ENCODE data around the gene IRAK4.
"Not testable (repeated sequence)": the region's sequence is repeated elsewhere in the genome, so short reads cannot be mapped to it uniquely, and the experiment has no call there.

The IRAK4 gene

GRCh38 chr12:43758728-43759563, at the start of gene IRAK4, which contains the start of gene PUS7L:
TSS of gene IRAK4 (plus strand) at chr12:43758951. CDS start at chr12:43768112, 9,161 bp downstream.
TSS of gene PUS7L (minus strand) at chr12:43758790. CDS start at chr12:43755245, 3,545 bp downstream.
- DNase-seq: peak; percentile 91

- no peak for DNase-seq
Measured at GRCh38 chr12:43711348-43711747, 47.4 kb upstream of the IRAK4 start.

GRCh38 chr12:43722621-43723020, 36.1 kb upstream of the IRAK4 start:
- DNase-seq: no peak

- DNase-seq: no peak
Measured at GRCh38 chr12:43723134-43723533, 35.6 kb upstream of the IRAK4 start.

GRCh38 chr12:43728117-43728516, 30.6 kb upstream of the IRAK4 start:
- DNase-seq: no peak

GRCh38 chr12:43728698-43729097, 30.1 kb upstream of the IRAK4 start:
- no peak for DNase-seq

- no peak for DNase-seq
Measured at GRCh38 chr12:43730283-43730682, 28.5 kb upstream of the IRAK4 start.

GRCh38 chr12:43733687-43734086, 25.1 kb upstream of the IRAK4 start:
- no peak for DNase-seq

GRCh38 chr12:43736927-43737440, 21.8 kb upstream of the IRAK4 start:
- DNase-seq: no peak

GRCh38 chr12:43737646-43738045, 21.1 kb upstream of the IRAK4 start:
- no peak for DNase-seq

GRCh38 chr12:43740511-43741100, 18.1 kb upstream of the IRAK4 start:
- DNase-seq: no peak

GRCh38 chr12:43742106-43742505, 16.6 kb upstream of the IRAK4 start:
- no peak for DNase-seq

GRCh38 chr12:43744826-43745225, 13.9 kb upstream of the IRAK4 start:
- no peak for DNase-seq

GRCh38 chr12:43749016-43749415, 9.7 kb upstream of the IRAK4 start:
- DNase-seq: no peak

GRCh38 chr12:43750814-43751213, 7.9 kb upstream of the IRAK4 start:
- no peak for DNase-seq

- DNase-seq: not testable (repeated sequence)
Measured at GRCh38 chr12:43751360-43751759, 7.4 kb upstream of the IRAK4 start.

GRCh38 chr12:43754015-43754414, 4.7 kb upstream of the IRAK4 start:
- DNase-seq: no peak

- peak; percentile 25 for DNase-seq
Measured at GRCh38 chr12:43758247-43758727, 464 bp upstream of the IRAK4 start.

GRCh38 chr12:43760396-43760795, 1.6 kb downstream of the IRAK4 start:
- DNase-seq: no peak

- DNase-seq: no peak
Measured at GRCh38 chr12:43761500-43761899, 2.7 kb downstream of the IRAK4 start.

GRCh38 chr12:43762596-43762995, 3.8 kb downstream of the IRAK4 start:
- DNase-seq: no peak

GRCh38 chr12:43763769-43764168, 5.0 kb downstream of the IRAK4 start:
- no peak for DNase-seq

- DNase-seq: no peak
Measured at GRCh38 chr12:43764528-43764927, 5.8 kb downstream of the IRAK4 start.

- DNase-seq: no peak
Measured at GRCh38 chr12:43766291-43766690, 7.5 kb downstream of the IRAK4 start.
